Psoas muscle (tissue), 8 donors: ENCODE measurements around the gene PSG6. TPM values are rescaled to one million over a fixed set of nuclear protein-coding genes. Genes with fewer than 3 reads are reported as not detected.
A peak's percentile ranks its signal among the peaks of the same experiment; 100 is the strongest.
"Not testable (repeated sequence)": the region's sequence is repeated elsewhere in the genome, so short reads cannot be mapped to it uniquely, and the experiment has no call there.

Experiments used
- ATAC-seq, 4 donors: fragments of 200-7000 bp; cut with Tn5 transposase; one replicate each; pipeline ENCODE4 v1.9.1; 2020; ENCODE audit warnings: moderate library complexity in 3 of 4, mild to moderate bottlenecking in 2 of 4
- DNase-seq, 2 donors: peaks; one replicate each; pipeline ENCODE4 v3.0.0-alpha.2; 2020
- H3K27ac ChIP-seq: fragments of 200-600 bp; one replicate; pipeline ENCODE4 v1.8.0; 2022
- H3K27me3 ChIP-seq, 3 donors: fragments of 200-600 bp in 1 of 3; one replicate each; pipeline versions ENCODE4 v1.6.1 to v1.8.0; 2013 to 2022; ENCODE audit warnings: low read length in 2 of 3, mild to moderate bottlenecking in 2 of 3, moderate library complexity in 1 of 3; ENCODE audit not compliant: insufficient read depth in 3 of 3
- H3K36me3 ChIP-seq, 2 donors: fragments of 200-600 bp in 1 of 2; one replicate each; pipeline versions ENCODE4 v1.6.1 to v1.8.0; 2013 to 2022; ENCODE audit warnings: low read depth in 1 of 2, mild to moderate bottlenecking in 1 of 2, moderate library complexity in 1 of 2; ENCODE audit not compliant: insufficient read depth in 1 of 2
- H3K4me1 ChIP-seq: fragments of 200-600 bp; one replicate; pipeline ENCODE4 v1.8.0; 2022
- H3K4me3 ChIP-seq: fragments of 200-600 bp; one replicate; pipeline ENCODE4 v1.8.0; 2022; ENCODE audit warnings: mild to moderate bottlenecking
- H3K9me3 ChIP-seq: fragments of 200-600 bp; one replicate; pipeline ENCODE4 v1.8.0; 2022
- WGBS, 3 donors: extraction: QIAGEN DNeasy Blood & Tissue Kit; methylation state at CpG; one replicate each; pipeline versions ENCODE4 v1.1.6 to v1.1.7; 2013; 5-methylcytosine and 5-hydroxymethylcytosine counted together
- intact Hi-C, 2 donors: fragments of 100-400 bp; cut with DNase I; formaldehyde crosslinking; loops; one replicate each; pipeline versions ENCODE4 v1.11.0 to v1.14.2; 2022
- polyA plus RNA-seq, 3 donors: library from polyadenylated mRNA; stranded (reverse); fragments of 200-250 nt; gene quantifications; one replicate each; pipeline ENCODE4 v1.2.3, GENCODE V29; 2013
- total RNA-seq, 4 donors: library from RNA; stranded (reverse); fragmentation: NEBNext Ultra II Directional in 2 of 4; extraction: Animal tissue kit (Norgen Biotek cat#: 25700) in 2 of 4; gene quantifications; one replicate each; pipeline versions ENCODE4 v1.2.1 to v1.2.4, GENCODE V29; 2021 to 2023
- TF ChIP-seq, protein P1 (sequence below): fragments of 200-600 bp; IDR thresholded peaks from one replicate; pipeline ENCODE4 v1.8.0; 2022; ENCODE audit warnings: antibody characterized with exemption
- donor health status: healthy with polysubstance abuse.
- donor health status: DM: no; HTN: no; CAD: no; lungs with moderate emphysema.
- donor health status: Bipolar disorder and iron deficiency.
- donor health status: healthy.
- donor health status: DM: yes; HTN: yes; CAD: no.
- donor health status: DM: no; HTN: no; CAD: no.
- donor health status: DM: no; HTN: no; CAD: no.
- donor health status: DM: yes; HTN: yes; CAD: no.

PSG6 gene
- total and polyA plus RNA-seq, 7 donors, result not detected

GRCh38 chr19:42857544-42857867 is 60.2 kb downstream of the PSG6 start:
- no peaks in the 10 kb centered on the region for H3K27me3 ChIP-seq
- H3K27ac ChIP-seq, result no peak overlapping the region
- TF ChIP-seq, protein P1, sequence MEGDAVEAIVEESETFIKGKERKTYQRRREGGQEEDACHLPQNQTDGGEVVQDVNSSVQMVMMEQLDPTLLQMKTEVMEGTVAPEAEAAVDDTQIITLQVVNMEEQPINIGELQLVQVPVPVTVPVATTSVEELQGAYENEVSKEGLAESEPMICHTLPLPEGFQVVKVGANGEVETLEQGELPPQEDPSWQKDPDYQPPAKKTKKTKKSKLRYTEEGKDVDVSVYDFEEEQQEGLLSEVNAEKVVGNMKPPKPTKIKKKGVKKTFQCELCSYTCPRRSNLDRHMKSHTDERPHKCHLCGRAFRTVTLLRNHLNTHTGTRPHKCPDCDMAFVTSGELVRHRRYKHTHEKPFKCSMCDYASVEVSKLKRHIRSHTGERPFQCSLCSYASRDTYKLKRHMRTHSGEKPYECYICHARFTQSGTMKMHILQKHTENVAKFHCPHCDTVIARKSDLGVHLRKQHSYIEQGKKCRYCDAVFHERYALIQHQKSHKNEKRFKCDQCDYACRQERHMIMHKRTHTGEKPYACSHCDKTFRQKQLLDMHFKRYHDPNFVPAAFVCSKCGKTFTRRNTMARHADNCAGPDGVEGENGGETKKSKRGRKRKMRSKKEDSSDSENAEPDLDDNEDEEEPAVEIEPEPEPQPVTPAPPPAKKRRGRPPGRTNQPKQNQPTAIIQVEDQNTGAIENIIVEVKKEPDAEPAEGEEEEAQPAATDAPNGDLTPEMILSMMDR, result no peak
- H3K36me3 ChIP-seq, result no peaks in the 10 kb centered on the region
- DNase-seq (no peak), ATAC-seq (no peak)
- no peaks in the 10 kb centered on the region for H3K4me1 ChIP-seq
- 69 to 73% (median 71%) methylated on average over 5 of the region's 5 CpGs for WGBS, 3 donors
- intact Hi-C loops, result no loop called here
- no peaks in the 10 kb centered on the region for H3K9me3 ChIP-seq
- no peak overlapping the region for H3K4me3 ChIP-seq

DNA sequence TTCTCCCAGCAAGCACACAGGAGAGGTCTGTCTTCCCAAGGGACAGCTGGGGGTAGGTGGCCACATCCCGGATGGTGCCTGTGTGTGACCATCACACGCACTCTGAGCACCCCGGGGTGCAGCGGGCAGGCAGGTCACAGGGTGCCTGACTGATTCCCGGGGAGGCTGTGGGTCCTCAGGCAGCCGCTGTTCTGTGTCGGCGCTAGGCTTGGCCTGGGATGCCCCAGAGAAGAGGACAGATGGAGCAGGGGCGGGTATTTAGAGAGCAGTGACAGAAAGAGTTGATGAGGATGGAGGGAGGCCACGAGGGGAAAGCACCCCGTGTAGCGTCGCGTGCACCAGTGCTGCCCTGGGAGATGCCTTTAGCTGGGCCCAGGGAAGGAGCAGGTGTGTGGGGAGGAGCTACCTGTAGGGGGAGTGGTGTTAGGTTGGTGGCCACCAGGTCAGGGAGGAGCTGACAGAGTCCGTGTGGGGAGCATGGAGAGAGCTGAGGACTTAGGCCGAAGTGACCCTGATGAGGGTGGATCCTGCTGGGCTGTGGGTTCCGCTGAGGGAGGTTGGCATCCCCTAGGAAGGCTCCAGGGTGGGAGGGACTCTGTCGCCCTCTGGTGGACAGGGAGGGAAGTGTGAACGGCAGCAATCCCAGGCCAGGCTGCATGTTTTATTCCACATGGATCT is 60.7 kb downstream of the PSG6 start:
- H3K27ac ChIP-seq, intact Hi-C loops, H3K4me1 ChIP-seq, H3K4me3 ChIP-seq, H3K36me3 ChIP-seq, ATAC-seq, H3K27me3 ChIP-seq, H3K9me3 ChIP-seq: not testable (repeated sequence)
- WGBS, 3 donors, result 76 to 80% (median 79%) methylated on average over 16 to 19 of the region's 19 CpGs
- peak; percentile 27 to 58 for DNase-seq

- H3K9me3 ChIP-seq, H3K4me1 ChIP-seq, H3K4me3 ChIP-seq, H3K27ac ChIP-seq, H3K36me3 ChIP-seq, ATAC-seq, DNase-seq, intact Hi-C loops, H3K27me3 ChIP-seq: not testable (repeated sequence)
- WGBS, 3 donors, result 73 to 90% (median 84%) methylated on average over 1 of the region's 3 CpGs
These were observed 62.9 kb downstream of the PSG6 start for GRCh38 chr19:42854745-42855144.

DNA sequence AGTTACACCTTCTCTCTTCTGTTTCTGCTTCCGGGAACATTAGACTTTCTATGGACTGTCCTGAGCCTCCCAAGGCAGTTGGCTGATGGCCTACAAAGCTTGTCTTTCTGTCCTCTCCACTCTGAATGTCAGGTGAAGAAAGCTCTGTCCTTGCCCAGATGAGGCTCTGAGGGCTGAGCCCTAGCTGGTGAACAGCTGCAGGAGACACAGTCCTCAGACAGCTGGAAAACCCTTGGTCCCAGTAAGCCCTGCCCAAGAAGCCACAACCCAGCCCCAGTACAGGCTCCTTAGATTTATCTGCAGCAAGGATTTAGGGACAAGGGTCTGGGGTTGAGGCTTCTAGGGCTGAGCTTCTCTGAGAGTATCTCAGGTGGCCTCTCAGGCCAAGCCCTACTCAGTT is 64.5 kb downstream of the PSG6 start:
- not testable (repeated sequence) for H3K27ac ChIP-seq, ATAC-seq, DNase-seq

DNA sequence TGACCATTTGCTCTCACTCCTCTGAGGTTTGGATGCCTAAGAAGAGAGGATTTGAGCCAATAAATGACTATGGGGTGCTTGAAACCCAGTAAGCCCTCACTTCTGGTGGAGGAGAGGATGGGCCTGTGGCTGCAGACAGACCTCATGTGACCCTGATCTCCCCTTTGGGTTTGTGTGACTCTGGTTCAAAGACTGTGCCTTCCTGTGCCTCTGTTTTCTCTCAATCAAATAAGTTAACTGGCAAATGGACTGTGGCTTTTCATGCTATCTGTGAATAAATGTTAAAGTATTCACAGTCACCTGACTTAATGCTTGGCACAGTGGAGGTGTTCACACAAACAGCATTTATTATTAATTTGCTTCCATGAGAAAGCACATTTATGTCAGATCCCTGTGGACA is 64.9 kb downstream of the PSG6 start:
- H3K36me3 ChIP-seq, H3K27me3 ChIP-seq, H3K4me3 ChIP-seq, ATAC-seq, intact Hi-C loops, H3K27ac ChIP-seq, DNase-seq, H3K4me1 ChIP-seq, H3K9me3 ChIP-seq: not testable (repeated sequence)

More for the DNA sequence above, 64.5 kb downstream of the PSG6 start:
- intact Hi-C loops, H3K4me1 ChIP-seq, H3K9me3 ChIP-seq, H3K4me3 ChIP-seq, H3K36me3 ChIP-seq, H3K27me3 ChIP-seq: not testable (repeated sequence)
- WGBS, 3 donors, result 32 to 51% (median 35%) methylated on average over 1 of the region's 1 CpG

Other genes starting within 250 kb of the PSG6 start
- not detected for gene PSG3, start 177.4 kb downstream of the PSG6 start, total RNA-seq
- gene PSG3, start 177.4 kb downstream of the PSG6 start, polyA plus RNA-seq, result not detected
- gene PSG8, start 152.2 kb downstream of the PSG6 start, total RNA-seq, result not detected
- not detected for gene PSG8, start 152.2 kb downstream of the PSG6 start, polyA plus RNA-seq
- gene PSG1, start 38.2 kb downstream of the PSG6 start, total RNA-seq, result not detected
- gene PSG1, start 38.2 kb downstream of the PSG6 start, polyA plus RNA-seq, result under 1 TPM in 1 of 3 donors, not detected in 2; 0.51 TPM
- gene PSG7, start 19.3 kb upstream of the PSG6 start, total RNA-seq, result not detected
- under 1 TPM in 1 of 3 donors, not detected in 2; 0.01 TPM for gene PSG7, start 19.3 kb upstream of the PSG6 start, polyA plus RNA-seq
- gene PSG11, start 108.6 kb upstream of the PSG6 start, total RNA-seq, result not detected
- gene PSG11, start 108.6 kb upstream of the PSG6 start, polyA plus RNA-seq, result under 1 TPM in 1 of 3 donors, not detected in 2; 0.13 TPM
- gene PSG2, start 164.8 kb upstream of the PSG6 start, total RNA-seq, result not detected
- not detected for gene PSG2, start 164.8 kb upstream of the PSG6 start, polyA plus RNA-seq